GM19043 (cell line): Measurements from ENCODE around the gene ZNF839.
"Not testable (repeated sequence)": the region's sequence is repeated elsewhere in the genome, so short reads cannot be mapped to it uniquely, and the experiment has no call there.

Experiments
- ATAC-seq: cut with Tn5 transposase; IDR thresholded peaks from one replicate; pipeline ENCODE4 v1.9.1; 2021; ENCODE audit warnings: low read depth; ENCODE audit not compliant: unreplicated experiment

Gene ZNF839

DNA sequence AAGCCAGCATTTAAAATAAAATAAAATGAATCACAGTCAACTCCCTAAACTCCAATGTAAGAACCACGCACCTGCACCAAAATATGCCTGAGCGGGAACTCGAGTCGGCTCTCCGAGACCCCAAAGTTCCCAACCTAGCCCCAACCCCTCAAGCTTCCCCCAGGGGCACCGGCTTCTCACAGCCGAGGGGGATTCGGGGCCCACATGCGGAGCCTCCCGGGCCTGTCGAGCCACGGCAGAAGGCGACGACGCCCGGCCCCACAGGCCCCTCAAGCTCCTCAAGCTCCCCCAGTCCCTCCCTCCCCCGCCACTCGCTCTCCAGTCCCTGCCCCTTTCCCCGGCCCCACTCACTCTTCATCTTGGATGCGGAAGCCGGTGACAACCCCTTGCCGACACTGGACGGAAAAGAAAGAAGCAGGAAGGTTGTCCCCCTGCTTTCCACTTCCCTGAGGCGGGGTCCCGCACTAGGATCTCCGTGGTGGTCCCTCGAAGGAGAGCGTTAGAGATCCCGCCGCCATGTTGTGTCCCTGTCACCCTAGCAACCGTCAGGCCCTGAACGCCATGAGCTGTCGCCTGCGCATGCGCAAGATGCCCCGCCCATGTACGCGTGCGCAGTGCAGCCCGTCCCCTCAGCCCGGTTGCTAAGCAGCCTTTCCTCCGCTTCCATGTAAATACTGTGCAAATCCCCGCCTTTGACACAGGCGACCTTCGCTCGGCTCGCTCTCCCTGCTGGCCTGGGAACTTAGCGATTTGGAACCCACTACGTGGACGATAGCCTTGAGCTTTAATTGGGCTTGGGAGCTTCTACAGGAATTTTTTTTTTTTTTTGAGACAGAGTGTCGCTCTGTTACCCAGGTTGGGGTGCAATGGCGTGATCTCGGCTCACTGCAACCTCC, 14.7 kb upstream of the ZNF839 start, which contains the start of gene MOK:
Gene MOK (minus strand): TSS at position 554 of the 896 bp plus-strand sequence. CDS start 196 bp downstream, at position 358.
- ATAC-seq: peak; percentile 94

DNA sequence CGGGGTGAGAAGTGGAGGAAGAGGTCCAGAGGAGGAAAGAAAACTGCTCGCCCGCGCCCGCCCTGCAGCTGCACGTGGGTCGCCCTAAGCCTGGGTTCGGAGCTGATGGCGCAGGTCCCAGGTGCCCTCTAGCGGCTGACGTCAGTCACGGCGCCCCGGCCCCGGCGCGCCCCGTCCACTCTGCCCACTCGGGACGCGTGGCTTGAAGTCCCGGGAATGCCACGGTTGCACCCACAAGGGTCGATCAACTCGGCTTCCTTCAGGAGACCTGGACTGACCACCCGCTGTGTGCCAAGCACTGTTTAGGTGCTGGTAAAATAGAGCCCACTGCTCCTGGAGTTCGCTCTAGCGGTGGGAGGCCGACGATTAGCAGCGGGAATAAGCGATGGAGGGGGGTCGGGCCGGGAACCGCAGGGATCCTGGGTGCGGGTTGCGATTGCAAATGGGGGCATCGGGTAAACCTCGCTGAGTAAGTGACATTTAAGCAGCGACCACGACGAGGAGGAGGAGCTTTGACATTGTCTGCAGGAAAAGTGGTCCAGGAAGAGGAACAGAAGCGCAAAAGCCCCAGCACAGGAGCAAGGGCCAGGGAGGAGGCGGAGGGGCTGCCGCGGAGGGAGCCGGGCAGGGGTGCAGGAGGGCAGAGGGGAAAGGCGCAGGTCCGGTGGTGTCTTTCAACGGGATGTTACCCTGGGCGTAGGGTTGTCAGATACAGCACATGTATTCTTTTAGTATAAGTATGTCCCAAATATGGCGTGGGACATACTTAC, 5.1 kb upstream of the ZNF839 start:
- peak; percentile 45 for ATAC-seq

DNA sequence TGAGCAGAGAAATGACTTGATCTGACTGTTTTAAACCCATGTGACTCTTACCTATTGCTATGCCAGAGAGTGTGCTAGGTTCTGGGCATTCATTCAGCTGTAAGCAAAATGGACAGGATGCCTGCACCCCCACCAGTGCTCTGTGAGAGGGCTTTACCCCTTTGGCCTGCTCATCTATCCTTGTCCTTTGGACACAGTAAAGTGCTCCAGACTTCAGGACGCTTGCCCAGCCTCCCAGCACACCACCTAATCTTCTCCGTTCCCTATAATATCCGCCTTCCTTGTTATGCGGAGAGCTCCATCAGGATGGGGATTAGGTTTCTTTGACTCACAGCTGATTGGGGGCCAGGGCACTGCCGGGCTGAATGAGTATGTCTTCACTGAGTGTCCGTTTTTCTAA, 4.4 kb upstream of the ZNF839 start:
- no peak for ATAC-seq

DNA sequence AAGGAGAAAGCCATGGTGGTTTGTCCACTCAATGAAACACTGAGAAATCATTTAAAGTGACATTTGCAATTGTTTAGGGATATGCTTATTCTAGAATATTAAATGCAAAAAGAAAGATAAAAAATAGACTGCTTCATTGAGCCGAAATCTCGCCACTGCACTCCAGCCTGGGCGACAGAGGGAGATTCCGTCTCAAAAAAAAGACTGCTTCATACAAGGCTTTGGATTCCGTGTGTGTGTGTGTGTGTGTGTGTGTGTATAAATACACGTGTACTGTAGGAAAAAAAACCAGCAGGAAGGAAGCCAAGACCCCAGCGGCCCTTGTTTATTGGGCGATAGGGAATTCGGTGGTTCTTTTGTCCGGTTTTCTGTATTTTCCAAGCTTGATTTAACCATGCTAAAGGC, 3.2 kb upstream of the ZNF839 start:
- ATAC-seq: no peak

DNA sequence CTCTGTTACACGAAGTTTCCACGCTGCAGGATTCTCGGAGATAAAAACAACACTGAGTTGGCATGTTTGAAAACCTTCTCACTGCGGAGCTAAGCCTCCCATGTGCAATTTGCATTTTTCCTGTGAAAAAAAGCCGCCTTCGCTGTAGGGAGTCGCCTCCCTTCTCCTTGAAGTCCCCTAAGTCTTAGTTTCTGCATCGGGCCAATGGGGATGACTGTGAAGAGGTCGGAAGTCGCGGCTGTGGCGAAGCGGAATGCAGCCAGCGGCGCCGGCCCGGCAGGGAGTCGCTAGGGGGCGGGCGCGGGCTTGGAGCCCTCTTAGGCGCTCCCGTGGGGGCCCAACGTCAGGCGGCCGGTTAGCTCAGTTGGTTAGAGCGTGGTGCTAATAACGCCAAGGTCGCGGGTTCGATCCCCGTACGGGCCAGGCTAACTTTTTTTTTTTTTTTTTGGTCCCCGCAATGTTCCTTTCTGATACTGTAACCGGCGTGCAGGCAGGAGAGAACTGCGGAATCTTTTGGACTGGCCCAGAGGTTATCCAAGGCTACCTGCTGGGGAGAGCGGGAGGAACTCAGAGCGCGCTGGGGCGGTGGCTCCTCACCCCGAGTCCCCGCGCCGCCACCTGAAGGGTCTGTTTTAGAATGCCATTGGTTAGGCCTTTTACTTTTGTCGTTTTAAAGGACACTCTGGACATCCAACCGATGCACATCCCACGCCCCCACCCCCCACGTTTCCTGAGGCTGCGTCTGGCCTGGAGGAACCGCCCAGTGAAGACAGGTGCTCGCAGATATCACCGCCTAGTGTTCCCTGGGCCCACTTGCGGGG, 2.6 kb upstream of the ZNF839 start:
- peak; percentile 56 for ATAC-seq

DNA sequence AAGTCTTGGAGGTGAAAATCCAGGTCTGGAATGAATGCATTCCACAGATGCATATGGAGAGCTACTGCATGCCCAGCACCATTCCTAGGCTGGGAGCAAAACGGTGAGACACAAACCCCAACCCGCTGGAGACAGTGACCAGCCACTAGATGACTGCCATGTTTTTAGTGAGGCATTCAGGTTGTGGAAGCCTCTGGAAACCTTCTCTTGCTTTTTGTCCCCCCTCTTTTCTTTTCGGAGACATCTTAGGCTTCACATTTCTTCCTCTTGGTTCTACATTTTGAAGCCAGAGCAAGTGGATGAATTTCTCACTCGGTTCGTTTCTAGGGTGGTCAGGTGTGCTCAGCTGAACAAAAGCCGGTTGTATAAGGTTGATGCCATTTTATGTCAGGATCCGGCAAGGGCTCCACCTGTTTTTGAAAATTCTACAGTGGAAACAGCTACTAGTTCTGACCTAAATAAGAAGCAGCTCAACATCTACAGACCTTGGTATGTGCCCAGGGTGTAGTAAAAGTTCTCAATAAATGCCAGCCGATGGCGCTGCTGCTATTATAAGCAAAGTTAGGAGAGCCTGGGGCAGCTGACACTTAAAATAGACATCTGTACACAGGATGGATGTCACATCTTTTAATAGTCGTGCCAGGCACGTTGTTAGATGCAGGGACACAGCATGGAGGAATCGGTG, 1.8 kb upstream of the ZNF839 start:
- no peak for ATAC-seq

DNA sequence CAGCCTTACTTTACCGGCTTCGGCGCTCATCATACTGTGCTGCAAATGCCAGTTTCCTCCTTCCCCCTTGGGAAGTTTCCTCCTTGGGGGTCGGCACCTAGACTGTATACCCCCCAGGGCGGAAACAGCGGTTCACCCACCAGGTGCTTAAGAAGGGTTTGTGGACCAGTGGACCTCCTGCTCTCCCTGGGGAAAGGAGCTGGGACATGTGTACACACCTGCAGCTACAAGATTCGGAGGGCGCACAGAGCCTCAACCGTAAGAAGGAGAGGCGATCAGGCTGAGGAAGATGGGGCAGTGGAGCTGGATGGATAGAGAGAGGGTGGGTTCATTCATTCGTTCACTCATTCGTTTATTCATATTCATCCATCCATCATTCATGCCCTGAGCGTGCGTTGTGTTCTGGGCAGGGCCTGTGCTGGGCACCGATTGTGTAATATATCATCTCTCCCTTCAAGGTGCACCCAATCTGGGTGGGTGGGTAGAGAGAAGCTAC, 717 bp upstream of the ZNF839 start:
- ATAC-seq: no peak

DNA sequence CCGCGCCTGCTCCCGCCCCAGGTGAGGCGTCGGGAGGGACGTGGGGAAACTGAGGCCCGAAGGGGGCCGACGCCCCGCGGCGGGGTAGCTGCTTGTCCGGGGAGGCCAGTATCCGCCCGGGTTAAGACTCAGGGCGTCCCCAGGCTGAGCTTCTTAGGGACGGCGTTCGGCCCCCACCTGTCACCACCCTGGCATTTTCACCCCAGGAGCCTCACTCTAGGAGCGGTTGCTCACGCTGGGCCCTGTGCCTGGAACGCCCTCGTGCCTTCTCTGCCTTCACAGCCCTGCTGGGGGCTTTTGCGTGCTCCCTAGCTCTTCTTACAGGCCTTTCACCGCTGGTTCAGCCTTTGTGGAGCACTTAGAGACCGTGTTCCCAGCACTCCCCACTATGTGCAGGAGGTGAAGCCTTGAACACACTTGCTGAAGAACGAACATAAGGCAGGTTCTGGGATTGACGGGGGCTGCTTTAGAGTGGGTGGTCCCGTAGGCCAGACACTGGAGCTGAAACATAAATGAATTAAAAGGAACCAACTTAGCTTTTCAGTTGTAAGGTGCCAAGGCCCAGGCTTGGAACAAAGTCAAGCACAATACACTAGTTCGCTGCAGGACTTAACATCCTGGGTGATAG, 601 bp downstream of the ZNF839 start:
- peak; percentile 18 for ATAC-seq

DNA sequence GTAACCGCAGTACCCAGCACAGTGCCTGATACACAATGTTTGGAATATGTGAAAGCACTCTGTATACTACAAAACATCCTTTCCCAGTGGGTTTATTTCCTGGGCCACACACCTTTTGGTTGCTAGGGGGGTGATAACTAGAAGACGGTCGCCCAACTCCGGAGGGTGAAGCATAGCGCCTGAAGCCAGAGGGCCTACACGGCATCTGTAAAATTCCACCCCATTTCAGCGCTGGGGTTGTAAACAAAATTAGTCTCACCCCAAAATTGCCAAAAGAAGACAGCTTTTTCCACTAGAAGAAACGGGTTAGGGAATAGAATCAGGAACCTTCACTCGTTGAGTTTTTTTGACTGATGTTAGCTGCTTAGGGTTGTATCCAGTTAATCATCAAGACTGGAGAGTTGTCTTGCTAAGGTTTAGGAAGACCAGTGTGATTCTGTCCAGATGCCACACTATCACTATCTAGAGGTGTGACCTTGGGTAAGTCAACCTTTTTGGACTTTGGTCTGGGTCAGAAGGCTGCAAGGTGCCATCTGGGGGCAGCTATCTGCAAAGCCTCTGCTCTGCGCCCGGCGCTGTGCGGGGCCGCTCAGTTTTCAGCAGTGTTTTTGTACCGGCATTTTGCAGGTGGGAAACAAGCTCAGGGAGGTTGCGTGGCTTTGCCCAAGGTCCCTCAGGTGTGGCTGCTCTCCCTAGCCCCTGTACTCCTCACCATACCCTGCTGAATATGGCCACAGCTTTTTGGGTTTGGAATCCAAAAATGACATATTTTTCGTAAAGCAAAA, 1.3 kb downstream of the ZNF839 start:
- ATAC-seq: no peak

DNA sequence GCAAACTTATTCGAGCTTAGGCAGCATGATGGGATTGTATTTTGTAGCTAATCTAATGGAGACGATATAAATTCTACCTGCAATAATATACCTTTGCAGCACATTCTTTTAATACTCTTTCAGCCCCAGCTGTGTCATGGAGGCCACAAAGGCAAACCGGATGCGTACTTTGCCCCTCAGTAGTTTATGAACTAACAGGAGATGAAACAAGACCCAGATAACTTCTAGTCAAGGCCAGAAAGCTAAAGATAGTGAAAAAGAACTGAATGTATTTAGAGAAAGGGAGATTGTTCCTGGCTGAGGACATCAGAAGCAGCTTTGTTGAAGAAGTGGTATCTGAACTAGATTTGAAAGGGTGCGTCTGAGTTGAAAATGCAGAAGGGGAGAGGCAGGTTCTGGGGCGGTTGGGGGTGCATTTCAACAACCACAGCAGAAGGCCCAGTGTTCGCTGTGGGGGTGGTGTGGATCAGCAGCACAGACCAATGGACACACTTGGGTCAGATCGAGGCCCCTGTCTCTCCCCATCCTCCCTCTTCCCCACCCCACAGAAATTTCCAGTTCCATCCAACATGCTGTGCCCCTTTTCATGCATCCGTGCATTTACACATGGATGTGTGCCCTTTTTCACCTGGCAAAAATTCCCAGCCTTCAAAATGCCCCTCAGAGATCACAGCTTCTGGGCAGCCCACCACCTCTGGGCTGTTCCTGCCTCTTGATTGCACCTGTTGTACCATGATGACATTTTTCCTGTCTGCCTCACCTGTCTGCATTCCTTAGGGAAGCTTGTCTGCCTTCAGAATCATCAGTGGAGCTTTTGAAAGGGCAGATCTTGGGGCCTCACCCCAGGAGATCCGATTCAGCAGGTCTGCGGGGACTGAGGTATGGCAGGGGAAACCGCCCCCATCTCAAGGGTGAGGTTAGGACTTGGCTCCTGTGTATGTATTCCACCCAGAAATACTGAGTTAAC, 2.2 kb downstream of the ZNF839 start:
- ATAC-seq: no peak

DNA sequence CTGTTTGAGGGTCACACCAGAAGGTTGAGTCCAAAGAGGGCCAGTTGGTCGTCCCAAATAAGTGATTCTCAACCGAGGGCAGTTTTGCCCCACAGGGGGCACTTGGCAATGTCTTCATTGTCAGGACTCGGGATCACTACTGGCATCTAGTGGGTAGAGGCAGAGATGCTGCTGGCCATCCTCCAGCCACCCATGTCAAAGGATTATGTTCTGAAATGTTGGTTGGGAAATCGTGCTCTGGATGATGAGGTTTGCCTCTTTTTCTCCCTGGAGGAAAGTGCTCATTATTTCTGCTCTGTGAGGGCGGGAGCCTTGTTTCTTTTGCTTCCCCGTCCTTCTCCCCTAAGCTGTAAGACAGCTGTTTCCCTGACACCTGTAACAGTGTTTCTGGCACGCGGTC, 3.6 kb downstream of the ZNF839 start:
- ATAC-seq: no peak

DNA sequence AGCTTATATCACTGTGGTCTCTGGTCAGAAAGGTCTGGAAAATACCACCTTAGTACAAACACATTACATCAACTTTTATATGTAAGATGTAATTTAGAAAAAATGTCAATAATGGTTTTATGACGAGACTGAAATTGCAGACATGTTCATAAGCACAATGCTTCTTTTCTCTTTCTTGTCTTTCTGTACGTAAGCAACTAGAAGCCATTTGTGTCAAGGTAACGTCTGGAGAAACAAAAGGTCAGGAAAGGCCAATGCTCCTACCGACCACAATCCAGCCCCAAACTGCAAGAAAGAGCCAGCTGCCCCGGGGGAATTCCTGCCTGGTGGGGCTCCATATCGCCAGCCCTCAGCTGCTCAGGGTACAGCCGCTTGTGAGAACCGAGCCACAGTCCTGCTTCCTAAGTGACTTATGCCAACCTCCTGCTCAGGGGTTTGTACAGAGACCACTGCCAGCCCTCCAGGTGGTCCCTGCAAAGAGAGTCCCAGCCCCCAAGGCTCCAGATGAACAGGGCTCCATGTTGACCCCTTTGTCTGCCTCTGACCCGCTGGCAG, 6.3 kb downstream of the ZNF839 start:
- no peak for ATAC-seq

DNA sequence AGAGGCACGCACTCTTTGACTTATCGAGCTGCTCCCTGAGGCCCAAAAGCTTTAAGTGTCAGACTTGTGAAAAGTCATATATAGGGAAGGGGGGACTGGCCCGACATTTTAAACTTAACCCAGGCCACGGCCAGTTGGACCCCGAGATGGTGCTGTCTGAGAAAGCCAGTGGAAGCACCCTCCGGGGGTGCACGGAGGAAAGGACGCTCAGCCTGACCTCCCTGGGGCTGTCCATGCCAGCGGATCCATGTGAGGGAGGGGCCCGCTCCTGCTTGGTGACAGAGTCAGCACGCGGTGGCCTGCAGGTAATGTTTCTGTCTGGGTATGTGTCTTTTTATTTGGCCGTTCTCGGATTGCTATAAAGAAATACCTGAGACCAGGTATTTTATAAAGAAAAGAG, 7.0 kb downstream of the ZNF839 start:
- no peak for ATAC-seq

DNA sequence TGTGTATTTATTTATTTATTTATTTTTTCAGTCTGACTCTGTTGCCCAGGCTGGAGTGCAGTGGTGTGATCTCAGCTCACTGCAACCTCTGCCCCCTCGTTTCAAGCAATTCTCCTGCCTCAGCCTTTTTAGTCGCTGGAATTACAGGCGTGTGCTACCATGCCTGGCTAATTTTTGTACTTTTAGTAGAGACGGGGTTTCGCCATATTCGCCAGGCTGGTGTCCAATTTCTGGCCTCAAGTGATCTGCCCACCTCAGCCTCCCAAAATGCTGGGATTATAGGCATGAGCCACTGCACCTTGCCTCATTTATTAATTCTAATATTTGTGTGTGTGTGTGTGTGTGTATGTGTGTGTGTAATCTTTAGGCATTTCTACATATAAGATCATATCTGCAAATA, 9.8 kb downstream of the ZNF839 start:
- not testable (repeated sequence) for ATAC-seq

DNA sequence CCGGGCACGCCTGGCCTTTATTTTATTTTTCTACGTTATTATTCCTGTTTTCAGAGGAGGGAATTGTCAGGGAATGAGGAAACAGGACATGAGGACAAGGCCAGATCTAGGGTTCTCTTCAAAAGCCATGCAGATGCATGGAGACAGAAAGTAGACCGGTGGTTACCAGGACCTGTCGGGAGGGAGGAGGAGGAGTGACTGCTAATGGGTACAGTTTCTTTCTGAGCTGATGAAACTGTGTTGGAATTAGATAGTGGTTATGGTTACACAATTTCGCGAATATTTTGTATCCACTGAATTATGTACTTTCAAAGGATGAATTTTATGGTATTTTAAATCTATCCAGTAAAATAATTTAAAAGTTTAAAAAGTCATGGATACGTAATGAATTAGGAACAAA, 11.3 kb downstream of the ZNF839 start:
- no peak for ATAC-seq

DNA sequence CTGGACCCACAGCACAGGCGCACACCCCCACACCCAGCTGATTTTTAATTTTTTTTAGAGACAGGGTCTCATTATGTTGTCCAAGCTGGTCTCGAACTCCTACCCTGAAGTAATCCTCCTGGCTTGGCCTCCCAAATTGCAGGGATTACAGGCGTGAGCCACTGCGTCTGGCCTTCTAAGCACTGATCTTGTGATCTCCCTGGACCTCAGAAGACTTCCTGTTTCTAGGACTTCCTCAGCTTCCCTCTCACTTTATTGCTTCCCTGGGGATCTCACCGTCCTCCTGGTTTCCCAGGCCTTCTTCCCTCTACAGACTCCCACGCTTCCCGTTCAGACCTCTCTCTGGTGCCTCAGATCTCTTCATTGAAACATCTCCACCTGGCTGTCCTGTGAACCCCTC, 13.8 kb downstream of the ZNF839 start:
- ATAC-seq: no peak
